GM18951 (cell line): ENCODE measurements around the gene LUZP2.

Source experiments
- POLR2A ChIP-seq: IDR thresholded peaks from 4 replicates; pipeline ENCODE4 v1.6.1; 2011; ENCODE audit warnings: mild to moderate bottlenecking; ENCODE audit not compliant: insufficient read length, insufficient read depth; ENCODE audit errors: extremely low read depth
- in situ Hi-C: fragments of 300-500 bp; cut with MboI; formaldehyde crosslinking; loops from one replicate; pipeline ENCODE4 v1.12.0; 2022; ENCODE audit warnings: low sequenced_read_pairs, mixed read lengths, inconsistent platforms; ENCODE audit not compliant: unreplicated experiment

Gene LUZP2

GRCh38 chr11:24589064-24589463 lies 92.2 kb downstream of the LUZP2 start:
- in situ Hi-C loops = no loop called here

GRCh38 chr11:24591283-24591682 lies 94.4 kb downstream of the LUZP2 start:
- no peak for TF ChIP-seq POLR2A
- in situ Hi-C loops = no loop called here

More at GRCh38 chr11:24589064-24589463, 92.2 kb downstream of the LUZP2 start:
- no peak for TF ChIP-seq POLR2A

GRCh38 chr11:24592360-24592759 lies 95.5 kb downstream of the LUZP2 start:
- in situ Hi-C loops = no loop called here
- no peak for TF ChIP-seq POLR2A

GRCh38 chr11:24593332-24593731 lies 96.5 kb downstream of the LUZP2 start:
- no peak for TF ChIP-seq POLR2A
- in situ Hi-C loops = no loop called here

GRCh38 chr11:24594401-24594800 lies 97.5 kb downstream of the LUZP2 start:
- in situ Hi-C loops = no loop called here
- no peak for TF ChIP-seq POLR2A

GRCh38 chr11:24598641-24599040 lies 101.8 kb downstream of the LUZP2 start:
- no peak for TF ChIP-seq POLR2A
- in situ Hi-C loops = no loop called here

- in situ Hi-C loops = no loop called here
- no peak for TF ChIP-seq POLR2A
Measured at GRCh38 chr11:24609192-24610119, 112.6 kb downstream of the LUZP2 start.

GRCh38 chr11:24615451-24616160 lies 118.8 kb downstream of the LUZP2 start:
- in situ Hi-C loops = no loop called here
- no peak for TF ChIP-seq POLR2A

- no peak for TF ChIP-seq POLR2A
Measured at GRCh38 chr11:24617856-24618255, 121.0 kb downstream of the LUZP2 start.

GRCh38 chr11:24619900-24620299 lies 123.0 kb downstream of the LUZP2 start:
- TF ChIP-seq POLR2A = no peak
- in situ Hi-C loops = no loop called here

More at GRCh38 chr11:24617856-24618255, 121.0 kb downstream of the LUZP2 start:
- in situ Hi-C loops = no loop called here

- in situ Hi-C loops = no loop called here
- TF ChIP-seq POLR2A = no peak
Measured at GRCh38 chr11:24622262-24622661, 125.4 kb downstream of the LUZP2 start.

- no peak for TF ChIP-seq POLR2A
- in situ Hi-C loops = no loop called here
Measured at GRCh38 chr11:24623121-24623520, 126.3 kb downstream of the LUZP2 start.

GRCh38 chr11:24624432-24624831 lies 127.6 kb downstream of the LUZP2 start:
- no peak for TF ChIP-seq POLR2A
- in situ Hi-C loops = no loop called here

GRCh38 chr11:24625975-24626374 lies 129.1 kb downstream of the LUZP2 start:
- TF ChIP-seq POLR2A = no peak
- in situ Hi-C loops = no loop called here

- in situ Hi-C loops = no loop called here
- no peak for TF ChIP-seq POLR2A
Measured at GRCh38 chr11:24628224-24628776, 131.4 kb downstream of the LUZP2 start.
